Kidney epithelial cell (primary cell): Measurements from ENCODE around the gene MCM9. TPM values are rescaled to one million over a fixed set of nuclear protein-coding genes. Genes with fewer than 3 reads are reported as not detected.

Experiments used
- DNase-seq: peaks from one replicate; pipeline ENCODE4 v3.0.0-alpha.2; 2010; ENCODE audit warnings: low read depth
- H3K27me3 ChIP-seq: 2 replicates; pipeline ENCODE4 v1.6.0; 2011; ENCODE audit warnings: low read length; ENCODE audit not compliant: control insufficient read depth, insufficient read depth
- H3K36me3 ChIP-seq: 2 replicates; pipeline ENCODE4 v1.5.1; 2011; ENCODE audit warnings: low read length; ENCODE audit not compliant: control insufficient read depth, insufficient read depth
- H3K4me3 ChIP-seq: 2 replicates; pipeline ENCODE4 v1.5.1; 2011; ENCODE audit warnings: low read depth, mild to moderate bottlenecking, control low read depth, low read length
- total RNA-seq: library from RNA; depleted of rRNA; stranded (reverse); fragments of >200 nt; gene quantifications from 2 replicates; pipeline ENCODE4 v1.2.3, GENCODE V29; 2015
- TF ChIP-seq, protein P1 (sequence below): IDR thresholded peaks from 2 replicates; pipeline ENCODE4 v1.5.1; 2011; ENCODE audit warnings: mild to moderate bottlenecking, moderate library complexity, low read length, control low read depth, inconsistent platforms; ENCODE audit not compliant: insufficient read depth, poor library complexity, severe bottlenecking

Gene MCM9
- total RNA-seq, 1 donor from 2014 or later = 14.2 TPM

- no peaks in the 10 kb centered on the region for H3K27me3 ChIP-seq
- no peak overlapping the region for H3K4me3 ChIP-seq
- DNase-seq = no peak
- H3K36me3 ChIP-seq = no peaks in the 10 kb centered on the region
- TF ChIP-seq, protein P1, sequence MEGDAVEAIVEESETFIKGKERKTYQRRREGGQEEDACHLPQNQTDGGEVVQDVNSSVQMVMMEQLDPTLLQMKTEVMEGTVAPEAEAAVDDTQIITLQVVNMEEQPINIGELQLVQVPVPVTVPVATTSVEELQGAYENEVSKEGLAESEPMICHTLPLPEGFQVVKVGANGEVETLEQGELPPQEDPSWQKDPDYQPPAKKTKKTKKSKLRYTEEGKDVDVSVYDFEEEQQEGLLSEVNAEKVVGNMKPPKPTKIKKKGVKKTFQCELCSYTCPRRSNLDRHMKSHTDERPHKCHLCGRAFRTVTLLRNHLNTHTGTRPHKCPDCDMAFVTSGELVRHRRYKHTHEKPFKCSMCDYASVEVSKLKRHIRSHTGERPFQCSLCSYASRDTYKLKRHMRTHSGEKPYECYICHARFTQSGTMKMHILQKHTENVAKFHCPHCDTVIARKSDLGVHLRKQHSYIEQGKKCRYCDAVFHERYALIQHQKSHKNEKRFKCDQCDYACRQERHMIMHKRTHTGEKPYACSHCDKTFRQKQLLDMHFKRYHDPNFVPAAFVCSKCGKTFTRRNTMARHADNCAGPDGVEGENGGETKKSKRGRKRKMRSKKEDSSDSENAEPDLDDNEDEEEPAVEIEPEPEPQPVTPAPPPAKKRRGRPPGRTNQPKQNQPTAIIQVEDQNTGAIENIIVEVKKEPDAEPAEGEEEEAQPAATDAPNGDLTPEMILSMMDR = no peak
Measured at GRCh38 chr6:118881440-118882313, 53.3 kb downstream of the MCM9 start.

DNA sequence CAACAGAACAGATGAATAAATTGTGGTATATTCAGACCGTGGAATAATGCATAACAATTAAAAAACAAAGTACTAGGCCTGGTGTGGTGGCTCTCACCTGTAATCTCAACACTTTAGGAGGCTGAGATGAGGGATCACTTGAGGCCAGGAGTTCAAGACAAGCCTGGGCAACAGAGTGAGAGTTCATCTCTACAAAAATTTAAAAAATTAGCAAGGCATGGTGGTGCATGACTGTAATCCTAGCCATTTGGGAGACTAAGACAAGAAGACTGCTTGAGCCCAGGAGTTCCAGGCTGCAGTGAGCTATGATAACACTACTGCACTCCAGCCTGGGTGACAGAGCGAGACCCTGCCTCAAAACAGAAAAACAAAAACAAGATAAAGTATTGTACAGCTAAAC is 57.2 kb downstream of the MCM9 start:
- Histone ChIP-seq H3K4me3 (no peak overlapping the region), H3K27me3 (no peaks in the 10 kb centered on the region), H3K36me3 (no peaks in the 10 kb centered on the region)
- DNase-seq = no peak
- TF ChIP-seq, protein P1 = no peak

GRCh38 chr6:118876814-118877213 is 58.1 kb downstream of the MCM9 start:
- no peak for DNase-seq
- H3K4me3 ChIP-seq = no peak overlapping the region
- no peaks in the 10 kb centered on the region for H3K27me3 ChIP-seq
- no peaks in the 10 kb centered on the region for H3K36me3 ChIP-seq
- TF ChIP-seq, protein P1 = no peak

- DNase-seq = no peak
Measured at GRCh38 chr6:118876198-118876597, 58.8 kb downstream of the MCM9 start.

DNA sequence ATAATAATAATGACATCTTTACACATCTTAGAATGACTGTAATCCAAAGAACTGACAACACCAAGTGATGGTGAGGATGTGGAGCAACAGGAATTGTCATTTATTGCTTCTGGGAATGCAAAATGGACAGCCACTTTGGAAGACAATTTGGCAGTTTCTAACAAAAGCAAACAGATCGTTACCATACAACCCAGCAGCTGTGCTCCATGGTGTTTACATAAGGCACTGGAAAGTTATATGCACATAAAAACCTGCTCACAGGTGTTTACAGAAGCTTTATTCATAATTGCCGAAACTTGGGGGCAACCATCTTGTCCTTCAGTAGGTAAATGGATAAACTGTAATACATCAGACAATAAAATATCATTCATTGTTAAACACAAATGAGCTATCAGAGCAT is 59.3 kb downstream of the MCM9 start:
- Histone ChIP-seq H3K27me3 (no peaks in the 10 kb centered on the region), H3K36me3 (no peaks in the 10 kb centered on the region), H3K4me3 (no peak overlapping the region)
- TF ChIP-seq, protein P1 = no peak
- no peak for DNase-seq

More at GRCh38 chr6:118876198-118876597, 58.8 kb downstream of the MCM9 start:
- TF ChIP-seq, protein P1 = no peak
- H3K36me3 ChIP-seq = no peaks in the 10 kb centered on the region
- no peaks in the 10 kb centered on the region for H3K27me3 ChIP-seq
- no peak overlapping the region for H3K4me3 ChIP-seq
